ENCODE results near the gene ITGB2.

ITGB2 gene

GRCh38 chr21:44921928-44922327 is 1.2 kb upstream of the ITGB2 start:
- in situ Hi-C loops (cut with MboI; ENCODE audit: low sequenced_read_pairs, unreplicated experiment): loop anchor here (5.0 kb wide), 1 partner anchor 45 kb away; no protein-coding TSS in a partner anchor
- DNase-seq (ENCODE audit: low spot score): no peak
- no peak for TF ChIP-seq CTCF (IDR thresholded peaks at IDR 0.05; ENCODE audit: borderline replicate concordance, control extremely low read depth, extremely low read depth, insufficient read depth, missing control alignments)

GRCh38 chr21:44919913-44920693 is 596 bp downstream of the ITGB2 start:
- no peak for DNase-seq (ENCODE audit: low spot score)
- no peak for TF ChIP-seq CTCF (IDR thresholded peaks at IDR 0.05; ENCODE audit: borderline replicate concordance, control extremely low read depth, extremely low read depth, insufficient read depth, missing control alignments)
- in situ Hi-C loops (cut with MboI; ENCODE audit: low sequenced_read_pairs, unreplicated experiment): loop anchor here (5.0 kb wide), 1 partner anchor 43 kb away; no protein-coding TSS in a partner anchor

- no peak for DNase-seq (ENCODE audit: low spot score)
- in situ Hi-C loops (cut with MboI; ENCODE audit: low sequenced_read_pairs, unreplicated experiment): no loop called here
- no peak for TF ChIP-seq CTCF (IDR thresholded peaks at IDR 0.05; ENCODE audit: borderline replicate concordance, control extremely low read depth, extremely low read depth, insufficient read depth, missing control alignments)
Observed at GRCh38 chr21:44919111-44919912, 1.4 kb downstream of the ITGB2 start.

GRCh38 chr21:44918581-44919033 is 2.1 kb downstream of the ITGB2 start:
- no peak for DNase-seq (ENCODE audit: low spot score)
- in situ Hi-C loops (cut with MboI; ENCODE audit: low sequenced_read_pairs, unreplicated experiment): no loop called here
- TF ChIP-seq CTCF (IDR thresholded peaks at IDR 0.05; ENCODE audit: borderline replicate concordance, control extremely low read depth, extremely low read depth, insufficient read depth, missing control alignments): no peak

- DNase-seq (ENCODE audit: low spot score): no peak
- in situ Hi-C loops (cut with MboI; ENCODE audit: low sequenced_read_pairs, unreplicated experiment): no loop called here
- no peak for TF ChIP-seq CTCF (IDR thresholded peaks at IDR 0.05; ENCODE audit: borderline replicate concordance, control extremely low read depth, extremely low read depth, insufficient read depth, missing control alignments)
Observed at GRCh38 chr21:44918107-44918470, 2.6 kb downstream of the ITGB2 start.

- in situ Hi-C loops (cut with MboI; ENCODE audit: low sequenced_read_pairs, unreplicated experiment): no loop called here
- DNase-seq (ENCODE audit: low spot score): no peak
- no peak for TF ChIP-seq CTCF (IDR thresholded peaks at IDR 0.05; ENCODE audit: borderline replicate concordance, control extremely low read depth, extremely low read depth, insufficient read depth, missing control alignments)
Observed at GRCh38 chr21:44917446-44918106, 3.1 kb downstream of the ITGB2 start.
